HepG2 (cell line): ENCODE measurements around the gene RPS10. TPM values are rescaled to one million over a fixed set of nuclear protein-coding genes. Genes with fewer than 3 reads are reported as not detected.

Experiments used
- CHD4 ChIP-seq: fragments of 200-600 bp; sonication (generic); IDR thresholded peaks from 2 replicates; pipeline ENCODE4 v1.7.0; 2017; ENCODE audit warnings: mild to moderate bottlenecking, low read length, borderline replicate concordance
- DRAP1 ChIP-seq: IDR thresholded peaks from 2 replicates; pipeline ENCODE4 v1.6.1; 2016; ENCODE audit warnings: missing genetic modification reagents, missing compliant biosample characterization
- KAT8 ChIP-seq: IDR thresholded peaks from 2 replicates; pipeline ENCODE4 v1.6.1; 2016; ENCODE audit warnings: missing genetic modification reagents, missing compliant biosample characterization
- KDM1A ChIP-seq: IDR thresholded peaks from 2 replicates; pipeline ENCODE4 v1.6.1; 2016; ENCODE audit warnings: missing compliant biosample characterization
- NR3C1 ChIP-seq: sonication (generic); formaldehyde crosslinking; IDR thresholded peaks from 2 replicates; pipeline ENCODE4 v1.4.0; 2020; ENCODE audit warnings: missing genetic modification reagents
- POLR2A ChIP-seq, 2 experiments: IDR thresholded peaks; 2 replicates each; pipeline ENCODE4 v1.6.1; 2011; ENCODE audit warnings: low read depth in 2 of 2, low read length in 2 of 2, mild to moderate bottlenecking in 1 of 2, moderate library complexity in 1 of 2; ENCODE audit not compliant: insufficient read depth in 1 of 2
- SALL1 ChIP-seq: sonication (generic); formaldehyde crosslinking; IDR thresholded peaks from 2 replicates; pipeline ENCODE4 v1.8.0; 2022; ENCODE audit warnings: mild to moderate bottlenecking, missing genetic modification reagents
- SNAI1 ChIP-seq: sonication (generic); formaldehyde crosslinking; IDR thresholded peaks from 2 replicates; pipeline ENCODE4 v1.5.0; 2020; ENCODE audit warnings: mild to moderate bottlenecking, missing genetic modification reagents, borderline replicate concordance
- THAP11 ChIP-seq: IDR thresholded peaks from 2 replicates; pipeline ENCODE4 v1.6.1; 2016; ENCODE audit warnings: missing biosample characterization, missing genetic modification reagents
- ZBTB40 ChIP-seq, 2 experiments: fragments of 450-650 bp in 1 of 2; sonication (generic) in 1 of 2; formaldehyde crosslinking in 1 of 2; IDR thresholded peaks; 2 replicates each; pipeline versions ENCODE4 v1.6.1 to v1.8.0; 2016 to 2022; ENCODE audit warnings: antibody characterized with exemption in 1 of 2, mild to moderate bottlenecking in 1 of 2, missing genetic modification reagents in 1 of 2
- ZNF343 ChIP-seq: sonication (generic); formaldehyde crosslinking; IDR thresholded peaks from 2 replicates; pipeline ENCODE4 v1.4.0; 2020; ENCODE audit warnings: mild to moderate bottlenecking, missing genetic modification reagents
- ZNF773 ChIP-seq: sonication (generic); formaldehyde crosslinking; IDR thresholded peaks from 2 replicates; pipeline ENCODE4 v1.4.0; 2020; ENCODE audit warnings: missing genetic modification reagents, borderline replicate concordance
- ZNF784 ChIP-seq: sonication (generic); formaldehyde crosslinking; IDR thresholded peaks from 2 replicates; pipeline ENCODE4 v1.5.1; 2020; ENCODE audit warnings: missing genetic modification reagents, mild to moderate bottlenecking, borderline replicate concordance
- polyA plus RNA-seq, 8 experiments: library from polyadenylated mRNA; depleted of rRNA in 3 of 8; stranded (reverse) in 7 of 8; unstranded in 1 of 8; fragments of >200 nt; fragmentation: Illumina TruSeq in 4 of 8; extraction: Trizol in 4 of 8; gene quantifications; 2 replicates each; pipeline versions ENCODE4 v1.2.1 to v1.2.3, GENCODE V29; 2011 to 2016; ENCODE audit warnings: low read depth in 4 of 8, missing spikeins in 1 of 8, mixed read lengths in 1 of 8; ENCODE audit not compliant: insufficient read depth in 1 of 8
- total RNA-seq, 5 experiments: library from RNA; depleted of rRNA; stranded (reverse); fragments of >200 nt; fragmentation: Illumina TruSeq; extraction: Trizol; gene quantifications; 2 replicates each; pipeline ENCODE4 v1.2.3, GENCODE V29; 2016; ENCODE audit warnings: low read depth in 1 of 5
- TF ChIP-seq, protein P1 (sequence below): sonication (generic); formaldehyde crosslinking; conservative IDR thresholded peaks from 2 replicates; pipeline ENCODE4 v1.8.0; 2022; ENCODE audit warnings: low read depth, missing genetic modification reagents

Gene RPS10
- total and polyA plus RNA-seq, 2 of the 13 experiments (the other 11 are each of a cell fraction or from before 2014, with no cell fraction given) = 2,909 to 4,648 TPM

GRCh38 chr6:34391473-34391785 lies 34.4 kb downstream of the RPS10 start (continued):
- TF ChIP-seq ZNF784 (CRISPR knock-in tag) (no peak), POLR2A (IDR thresholded peaks at IDR 0.05; ENCODE audit: insufficient read depth in 1 of 2, low read depth in 2 of 2, low read length in 2 of 2) (no peak), ZNF343 (CRISPR knock-in tag) (no peak), KDM1A (CRISPR knock-in tag) (no peak), CHD4 (0 out of 2 replicates have a peak, but pooled peaks have one; percentile 4), SALL1 (CRISPR knock-in tag) (no peak), KAT8 (CRISPR knock-in tag) (0 out of 2 replicates have a peak, but pooled peaks have one; percentile 19), NR3C1 (CRISPR knock-in tag) (no peak), ZNF773 (no peak), DRAP1 (CRISPR knock-in tag) (no peak), THAP11 (no peak), SNAI1 (CRISPR knock-in tag) (no peak; the same call in 1 of the 2 replicates), ZBTB40 (IDR thresholded peaks at IDR 0.05) (no peak), ZBTB40 (CRISPR knock-in tag; IDR thresholded peaks at IDR 0.05) (no peak)
- TF ChIP-seq, protein P1, sequence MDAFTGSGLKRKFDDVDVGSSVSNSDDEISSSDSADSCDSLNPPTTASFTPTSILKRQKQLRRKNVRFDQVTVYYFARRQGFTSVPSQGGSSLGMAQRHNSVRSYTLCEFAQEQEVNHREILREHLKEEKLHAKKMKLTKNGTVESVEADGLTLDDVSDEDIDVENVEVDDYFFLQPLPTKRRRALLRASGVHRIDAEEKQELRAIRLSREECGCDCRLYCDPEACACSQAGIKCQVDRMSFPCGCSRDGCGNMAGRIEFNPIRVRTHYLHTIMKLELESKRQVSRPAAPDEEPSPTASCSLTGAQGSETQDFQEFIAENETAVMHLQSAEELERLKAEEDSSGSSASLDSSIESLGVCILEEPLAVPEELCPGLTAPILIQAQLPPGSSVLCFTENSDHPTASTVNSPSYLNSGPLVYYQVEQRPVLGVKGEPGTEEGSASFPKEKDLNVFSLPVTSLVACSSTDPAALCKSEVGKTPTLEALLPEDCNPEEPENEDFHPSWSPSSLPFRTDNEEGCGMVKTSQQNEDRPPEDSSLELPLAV (CRISPR knock-in tag) = no peak
- TF ChIP-seq, all 625 proteins: peak for 9
